NCI-H1694 (cell line): Measurements from ENCODE around the gene P2RX5.

ENCODE experiments used
- DNase-seq: peaks from one replicate; lab custom pipeline; 2025; lab: John Stamatoyannopoulos, UW

Gene P2RX5

GRCh38 chr17:3656755-3657587, 39.0 kb downstream of the P2RX5 start:
- DNase-seq = no peak

DNA sequence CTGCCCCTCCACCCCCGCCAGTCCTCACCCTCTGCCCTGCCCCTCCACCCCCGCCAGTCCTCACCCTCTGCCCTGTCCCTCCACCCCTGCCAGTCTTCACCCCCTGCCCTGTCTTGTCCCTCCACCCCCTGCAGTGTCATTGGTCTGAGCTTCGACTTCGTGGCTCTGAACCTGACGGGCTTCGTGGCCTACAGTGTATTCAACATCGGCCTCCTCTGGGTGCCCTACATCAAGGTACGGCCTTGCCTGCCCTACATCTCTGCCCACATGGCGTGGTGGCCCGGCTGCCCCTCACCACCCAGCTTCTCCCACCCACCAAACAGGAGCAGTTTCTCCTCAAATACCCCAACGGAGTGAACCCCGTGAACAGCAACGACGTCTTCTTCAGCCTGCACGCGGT, 39.6 kb downstream of the P2RX5 start:
- no peak for DNase-seq

DNA sequence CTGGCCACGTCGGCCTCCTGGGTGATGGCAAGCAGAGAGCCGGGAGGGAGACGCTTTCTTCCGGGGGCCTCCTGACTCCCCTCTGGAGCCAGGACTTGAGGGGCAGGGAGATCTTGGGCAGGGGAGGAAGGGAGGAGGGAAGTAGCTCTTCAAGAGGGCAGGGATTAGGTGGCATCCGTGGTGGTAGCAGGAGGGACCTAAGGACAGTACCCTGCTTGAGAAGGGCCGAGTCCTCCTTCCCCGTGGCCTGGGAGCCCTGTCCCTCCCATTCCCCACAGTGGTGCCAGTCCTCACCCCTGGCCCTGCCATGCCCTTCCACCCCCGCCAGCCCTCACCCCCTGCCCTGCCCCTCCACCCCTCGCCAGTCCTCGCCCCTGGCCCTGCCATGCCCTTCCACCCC, 40.2 kb downstream of the P2RX5 start:
- DNase-seq = no peak

DNA sequence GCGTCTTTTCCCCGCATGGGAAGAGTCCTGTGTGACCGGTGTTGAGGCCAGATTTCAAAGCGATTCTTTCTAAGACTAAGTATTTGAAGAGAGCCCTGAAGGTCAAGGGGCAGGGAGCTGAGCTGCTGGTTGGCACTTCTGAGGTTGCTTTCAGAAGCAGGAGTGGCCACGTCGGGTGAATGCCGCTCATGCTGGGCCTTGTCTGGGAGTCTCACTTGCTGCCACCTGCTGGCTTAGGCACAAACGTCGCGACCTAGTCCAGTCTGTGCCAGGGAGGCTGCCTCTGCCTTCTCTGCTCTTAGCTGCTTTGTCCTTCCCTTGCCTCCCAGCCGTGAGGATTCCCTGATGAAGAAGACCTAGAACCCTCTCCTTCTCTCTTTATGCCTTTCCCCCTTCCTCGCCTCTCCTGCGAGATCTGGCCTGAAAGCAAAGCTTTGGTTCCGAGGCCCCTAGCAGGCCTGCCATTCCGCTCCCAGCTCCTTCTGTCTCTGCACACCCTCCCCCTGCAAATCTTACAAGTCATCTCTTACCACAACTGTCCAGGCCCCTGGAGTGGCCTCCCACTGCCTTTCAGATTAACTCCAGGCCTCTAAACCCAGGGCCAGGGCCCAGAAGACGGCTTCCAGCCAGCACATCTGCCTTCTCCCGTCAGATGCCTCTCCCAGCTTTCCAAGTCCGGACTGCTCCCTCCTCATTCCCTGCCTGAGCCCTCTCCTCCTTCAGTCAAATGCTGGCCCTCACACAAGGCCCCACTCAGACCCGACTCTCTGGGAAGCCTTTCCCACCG, 48.0 kb downstream of the P2RX5 start:
- DNase-seq = peak; percentile 61

- no peak for DNase-seq
Observed at GRCh38 chr17:3647251-3647650, 48.7 kb downstream of the P2RX5 start.

GRCh38 chr17:3645310-3645709, 50.6 kb downstream of the P2RX5 start:
- no peak for DNase-seq

DNA sequence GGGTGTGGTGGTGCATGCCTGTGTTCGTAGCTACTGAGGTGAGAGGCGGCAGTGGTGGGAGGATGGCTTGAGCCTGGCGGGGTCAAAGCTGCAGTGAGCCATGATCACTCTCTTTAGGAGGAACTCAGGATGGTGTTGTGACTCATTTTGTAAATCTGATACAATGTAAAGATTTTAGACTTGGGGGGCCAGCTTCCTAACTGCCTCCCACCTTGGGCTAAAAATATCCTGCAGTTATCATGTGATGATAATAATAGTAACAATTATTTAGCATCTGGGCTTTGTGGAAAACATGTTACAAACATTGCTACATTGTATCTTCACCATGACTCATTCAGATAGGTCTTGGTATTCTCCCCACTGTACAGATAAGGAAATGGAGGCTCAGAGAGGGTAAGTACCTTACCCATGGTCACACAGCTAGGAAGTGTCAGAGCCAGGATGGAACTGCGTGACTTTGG, 52.0 kb downstream of the P2RX5 start:
- DNase-seq = no peak

- no peak for DNase-seq
Observed at GRCh38 chr17:3641717-3642486, 54.1 kb downstream of the P2RX5 start.

DNA sequence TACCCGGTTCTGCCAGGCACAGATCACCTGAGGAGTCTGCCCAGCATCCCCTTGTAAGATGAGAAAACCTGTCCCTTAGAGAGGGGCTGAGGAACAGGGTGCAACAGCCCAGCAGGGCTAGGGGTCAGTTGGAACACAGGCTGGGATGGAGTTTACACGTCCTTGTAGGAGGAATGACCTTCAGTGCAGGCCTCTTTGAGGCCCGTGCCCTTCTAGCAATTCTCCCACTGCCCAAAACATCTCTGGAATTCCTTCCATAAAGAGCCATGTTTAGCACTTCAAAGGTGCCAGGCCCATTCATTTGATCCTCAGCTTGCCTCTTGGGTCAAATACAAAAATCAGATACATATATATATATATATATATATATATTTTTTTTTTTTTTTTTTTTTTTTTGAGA, 54.9 kb downstream of the P2RX5 start:
- DNase-seq = no peak

DNA sequence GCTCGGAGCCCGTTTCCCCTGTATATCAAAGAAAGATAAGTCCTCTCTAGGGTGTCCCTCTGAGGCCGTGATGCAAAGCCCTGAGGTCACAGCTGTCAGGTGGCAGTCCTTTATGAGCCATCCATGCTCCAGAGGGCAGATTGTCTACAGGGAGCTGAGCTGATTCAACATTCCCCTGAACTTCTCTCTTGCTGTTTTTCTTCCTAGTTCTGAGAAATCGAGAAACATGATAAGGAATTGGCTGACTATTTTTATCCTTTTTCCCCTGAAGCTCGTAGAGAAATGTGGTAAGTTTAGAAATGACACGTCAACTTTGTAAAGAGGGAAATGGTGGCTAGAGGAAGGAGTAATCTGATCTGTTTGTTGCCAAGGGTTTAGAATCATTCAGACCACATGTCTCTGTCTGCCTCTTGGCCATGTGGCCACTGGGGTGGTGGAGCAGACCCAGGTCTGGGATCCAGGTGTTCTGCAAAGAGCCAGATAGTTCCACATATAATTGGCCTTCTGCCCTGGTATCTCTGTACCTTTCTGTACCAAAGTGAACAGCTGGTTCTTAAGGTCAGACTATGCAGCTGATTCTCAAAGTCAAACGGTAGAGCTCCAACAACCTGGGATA, 55.9 kb downstream of the P2RX5 start:
- DNase-seq = no peak

DNA sequence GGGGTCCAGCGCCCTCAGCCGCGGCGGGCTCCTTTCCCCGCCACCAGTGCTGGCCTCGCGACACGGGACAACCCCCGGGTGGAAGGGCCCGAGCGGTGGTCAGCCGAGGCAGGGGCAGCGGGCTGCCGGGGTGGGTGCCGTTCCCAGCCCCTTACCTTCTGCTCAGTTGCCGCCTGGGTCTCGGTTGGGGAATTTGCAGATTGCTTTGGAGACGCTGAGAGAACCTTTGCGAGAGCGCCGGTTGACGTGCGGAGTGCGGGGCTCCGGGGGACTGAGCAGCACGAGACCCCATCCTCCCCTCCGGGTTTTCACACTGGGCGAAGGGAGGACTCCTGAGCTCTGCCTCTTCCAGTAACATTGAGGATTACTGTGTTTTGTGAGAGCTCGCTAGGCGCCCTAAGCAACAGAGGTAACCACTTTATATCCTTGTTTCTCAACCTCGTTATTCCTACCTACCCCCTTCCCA, 59.0 kb downstream of the P2RX5 start:
- no peak for DNase-seq

DNA sequence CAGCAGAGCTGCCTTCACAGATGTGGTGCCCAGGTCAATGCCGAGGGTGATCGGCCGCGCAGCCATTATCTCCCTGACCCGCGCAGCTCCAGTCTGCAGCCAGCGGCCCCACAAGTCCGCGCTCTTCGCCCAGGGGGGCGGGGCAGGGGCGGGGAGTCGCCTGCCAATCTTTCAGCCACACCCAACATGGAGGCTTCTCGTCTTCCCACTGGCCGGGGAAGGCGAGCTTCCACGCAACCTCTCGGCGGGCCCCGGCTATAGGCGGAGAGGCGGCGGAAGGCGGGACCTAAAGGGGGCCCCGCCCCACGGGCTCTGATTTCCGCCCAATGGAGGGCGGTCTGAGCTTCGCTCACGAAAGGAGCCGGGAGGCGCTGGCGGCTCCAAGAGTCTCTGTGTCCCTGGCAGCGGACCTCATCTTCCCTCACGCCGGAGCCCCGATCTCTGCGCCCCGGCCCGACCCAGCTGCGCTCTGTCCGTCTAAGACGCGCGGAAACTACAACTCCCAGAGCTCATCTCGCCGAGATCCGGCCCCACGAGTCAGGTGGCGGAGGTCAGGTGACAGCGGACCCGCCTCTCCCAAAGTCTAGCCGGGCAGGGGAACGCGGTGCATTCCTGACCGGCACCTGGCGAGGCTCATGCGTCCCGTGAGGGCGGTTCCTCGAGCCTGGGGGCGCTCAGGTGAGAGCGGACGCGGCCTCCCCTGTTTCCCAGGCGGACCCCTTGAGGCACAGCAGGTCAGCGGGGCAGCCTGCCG, 59.6 kb downstream of the P2RX5 start, which contains the start of the genes CTNS and SHPK:
Gene CTNS (plus strand): TSS at position 607 of the 754 bp plus-strand sequence. CDS start 3,447 bp downstream, outside the sequence.
Gene SHPK (minus strand): TSS at position 97 of the 754 bp plus-strand sequence. CDS start 31 bp downstream, at position 66.
- DNase-seq = peak; percentile 87

GRCh38 chr17:3635474-3636153, 60.3 kb downstream of the P2RX5 start:
- DNase-seq = no peak

DNA sequence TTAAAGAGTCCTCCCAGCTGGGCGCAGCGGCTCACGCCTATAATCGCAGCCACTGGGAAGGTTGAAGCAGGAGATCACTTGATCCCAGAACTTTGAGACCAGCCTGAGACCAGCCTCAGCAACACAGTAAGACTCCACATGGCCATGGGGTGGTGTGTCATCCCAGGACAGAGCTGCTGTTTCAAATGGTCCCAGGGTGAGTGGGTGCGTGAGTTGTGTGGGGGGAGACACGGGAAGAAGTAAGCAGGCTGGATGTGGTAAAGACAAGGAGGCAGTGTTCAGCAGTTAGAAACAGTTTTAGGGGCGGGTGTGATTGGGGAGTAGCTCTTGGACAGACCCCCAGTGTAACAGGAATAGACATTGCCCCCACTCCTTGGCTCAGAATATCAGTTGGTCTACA, 63.7 kb downstream of the P2RX5 start:
- no peak for DNase-seq

GRCh38 chr17:3630781-3631180, 65.2 kb downstream of the P2RX5 start:
- DNase-seq = no peak

GRCh38 chr17:3627769-3628167, 68.2 kb downstream of the P2RX5 start:
- no peak for DNase-seq

DNA sequence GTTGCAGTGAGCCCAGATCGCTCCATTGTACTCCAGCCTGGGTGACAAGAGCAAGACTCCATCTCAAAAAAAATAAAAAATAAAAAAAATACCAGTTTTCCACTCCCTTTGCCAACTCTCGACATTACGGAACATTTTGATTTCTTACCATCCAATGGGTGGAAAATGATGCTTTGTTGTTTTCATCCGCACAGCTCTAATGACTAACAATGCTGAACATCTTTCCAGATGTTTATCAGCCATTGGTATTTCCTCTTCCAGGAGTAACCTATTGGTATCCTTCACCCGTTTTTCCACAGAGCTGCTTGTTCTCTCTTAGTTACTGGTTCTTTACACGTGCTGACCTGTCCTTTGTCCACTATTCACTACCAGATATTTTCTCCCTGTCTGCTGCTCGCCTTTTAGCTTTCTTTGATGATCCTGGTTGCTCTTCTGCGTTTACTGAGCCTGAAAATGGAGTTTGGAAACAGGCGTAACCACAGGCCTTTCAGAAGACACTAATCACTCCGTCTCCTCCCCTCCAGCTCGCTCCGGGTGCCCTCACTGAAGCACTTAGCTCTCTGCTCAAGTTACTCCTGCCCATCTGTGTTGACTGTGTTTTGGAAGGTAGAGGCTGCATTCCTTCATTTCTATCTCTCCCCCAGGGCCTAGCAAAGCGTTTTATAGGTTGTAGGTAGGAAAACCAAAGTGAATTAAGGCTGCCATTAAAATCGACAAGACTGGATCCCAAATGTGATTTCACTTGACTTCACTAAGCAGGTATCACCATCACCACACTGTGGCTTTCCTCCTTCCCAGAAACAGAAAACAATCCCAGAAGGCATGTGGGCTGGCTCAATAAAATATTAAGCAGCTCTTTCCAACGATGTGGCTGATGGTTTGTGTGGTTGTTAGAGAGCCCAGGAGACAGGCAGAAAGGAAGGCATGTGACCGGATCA, 68.9 kb downstream of the P2RX5 start:
- DNase-seq = no peak
